GM23338 (cell line): Measurements from ENCODE around the gene C14orf93. TPM values are rescaled to one million over a fixed set of nuclear protein-coding genes. Genes with fewer than 3 reads are reported as not detected.

Source experiments
- ATAC-seq: fragments of 200-7000 bp; cut with Tn5 transposase; 3 replicates; pipeline ENCODE4 v1.9.1; 2020
- DNase-seq: peaks from one replicate; pipeline ENCODE4 v3.0.0-alpha.2; 2015; ENCODE audit warnings: low spot score
- H2AFZ ChIP-seq: fragments of 200-600 bp; sonication (generic); 2 replicates; pipeline ENCODE4 v1.8.0; 2016; ENCODE audit warnings: antibody characterized with exemption, mild to moderate bottlenecking, moderate library complexity
- H3F3A ChIP-seq: fragments of 200-600 bp; sonication (generic); replicated peaks from 2 replicates; pipeline ENCODE4 v1.8.0; 2017; ENCODE audit warnings: antibody characterized with exemption, mixed run types, low read depth
- H3K27ac ChIP-seq: fragments of 200-600 bp; sonication (generic); 2 replicates; pipeline ENCODE4 v1.6.1; 2016; ENCODE audit warnings: low read depth
- H3K27me3 ChIP-seq: fragments of 200-600 bp; sonication (generic); 2 replicates; pipeline ENCODE4 v1.8.0; 2016; ENCODE audit warnings: mild to moderate bottlenecking, mixed run types, moderate library complexity; ENCODE audit not compliant: insufficient read depth
- H3K36me3 ChIP-seq: fragments of 200-600 bp; sonication (generic); 2 replicates; pipeline ENCODE4 v1.8.0; 2016; ENCODE audit warnings: mild to moderate bottlenecking; ENCODE audit not compliant: insufficient read depth
- H3K4me1 ChIP-seq: fragments of 200-600 bp; sonication (generic); 2 replicates; pipeline ENCODE4 v1.8.0; 2016; ENCODE audit warnings: mild to moderate bottlenecking, moderate library complexity; ENCODE audit not compliant: insufficient read depth
- H3K4me2 ChIP-seq: fragments of 200-600 bp; sonication (generic); 2 replicates; pipeline ENCODE4 v1.7.1; 2017; ENCODE audit warnings: mixed run types
- H3K4me3 ChIP-seq: fragments of 200-600 bp; sonication (generic); 2 replicates; pipeline ENCODE4 v1.6.1; 2016; ENCODE audit warnings: mixed run types
- H3K79me2 ChIP-seq: fragments of 200-600 bp; sonication (generic); replicated peaks from 2 replicates; pipeline ENCODE4 v1.8.0; 2017; ENCODE audit warnings: mild to moderate bottlenecking; ENCODE audit not compliant: insufficient read depth
- H3K9me2 ChIP-seq: fragments of 200-600 bp; sonication (generic); 2 replicates; pipeline ENCODE4 v1.8.0; 2017; ENCODE audit not compliant: insufficient read depth
- H4K20me1 ChIP-seq: fragments of 200-600 bp; sonication (generic); replicated peaks from 2 replicates; pipeline ENCODE4 v1.8.0; 2017; ENCODE audit warnings: mild to moderate bottlenecking; ENCODE audit not compliant: insufficient read depth
- H3K27ac Mint-ChIP-seq: 2 replicates; pipeline ENCODE4 v1.8.0; 2020; ENCODE audit warnings: inconsistent platforms, mild to moderate bottlenecking, moderate library complexity, mixed read lengths
- H3K27me3 Mint-ChIP-seq: 3 replicates; pipeline ENCODE4 v1.8.0; 2022; ENCODE audit warnings: low read depth, mild to moderate bottlenecking, moderate library complexity, mixed read lengths, inconsistent platforms; ENCODE audit not compliant: insufficient read depth, poor library complexity
- H3K36me3 Mint-ChIP-seq: 3 replicates; pipeline ENCODE4 v1.8.0; 2021; ENCODE audit warnings: low read depth, mild to moderate bottlenecking, inconsistent platforms, moderate library complexity, mixed read lengths
- H3K4me1 Mint-ChIP-seq: 3 replicates; pipeline ENCODE4 v1.8.0; 2020; ENCODE audit warnings: mild to moderate bottlenecking, inconsistent platforms, mixed read lengths
- H3K4me3 Mint-ChIP-seq: 3 replicates; pipeline ENCODE4 v1.8.0; 2021; ENCODE audit warnings: moderate library complexity, mild to moderate bottlenecking, inconsistent platforms, mixed read lengths
- H3K9me3 Mint-ChIP-seq: 3 replicates; pipeline ENCODE4 v1.8.0; 2020; ENCODE audit warnings: moderate library complexity, mild to moderate bottlenecking, inconsistent platforms, mixed read lengths
- CREB1 ChIP-seq: fragments of 250-450 bp; sonication (Bioruptor Pico); IDR thresholded peaks from 2 replicates; pipeline ENCODE4 v1.5.0; 2020; ENCODE audit warnings: low read depth, mild to moderate bottlenecking, moderate library complexity
- ETS1 ChIP-seq: IDR thresholded peaks from 2 replicates; pipeline ENCODE4 v1.6.1; 2016; ENCODE audit warnings: antibody characterized with exemption
- EZH2 ChIP-seq: fragments of 200-600 bp; sonication (generic); IDR thresholded peaks from one replicate; pipeline ENCODE4 v1.8.0; 2017; ENCODE audit warnings: antibody characterized with exemption, mild to moderate bottlenecking, low read depth; ENCODE audit not compliant: unreplicated experiment
- EZH2phosphoT487 ChIP-seq: fragments of 200-600 bp; sonication (generic); IDR thresholded peaks from one replicate; pipeline ENCODE4 v1.8.1; 2018; ENCODE audit warnings: antibody characterized with exemption; ENCODE audit not compliant: unreplicated experiment
- JUNB ChIP-seq: IDR thresholded peaks from one replicate; pipeline ENCODE4 v1.6.1; 2016; ENCODE audit warnings: antibody characterized with exemption; ENCODE audit not compliant: unreplicated experiment
- NANOG ChIP-seq: IDR thresholded peaks from 2 replicates; pipeline ENCODE4 v1.6.1; 2016; ENCODE audit warnings: antibody characterized with exemption, borderline replicate concordance
- POLR2AphosphoS5 ChIP-seq: IDR thresholded peaks from 2 replicates; pipeline ENCODE4 v1.6.1; 2016; ENCODE audit warnings: antibody characterized with exemption, low read depth
- REST ChIP-seq: IDR thresholded peaks from one replicate; pipeline ENCODE4 v1.6.1; 2018; ENCODE audit warnings: antibody characterized with exemption; ENCODE audit not compliant: unreplicated experiment
- STAT1 ChIP-seq: IDR thresholded peaks from one replicate; pipeline ENCODE4 v1.6.1; 2016; ENCODE audit warnings: antibody characterized with exemption; ENCODE audit not compliant: unreplicated experiment
- ZNF114 ChIP-seq: fragments of 250-450 bp; sonication (Bioruptor Pico); IDR thresholded peaks from 2 replicates; pipeline ENCODE4 v1.5.0; 2020; ENCODE audit warnings: mild to moderate bottlenecking, moderate library complexity
- ZNF331 ChIP-seq: fragments of 250-450 bp; sonication (Bioruptor Pico); IDR thresholded peaks from 2 replicates; pipeline ENCODE4 v1.5.0; 2020; ENCODE audit warnings: low read depth, mild to moderate bottlenecking, moderate library complexity
- ZNF462 ChIP-seq: fragments of 250-450 bp; sonication (Bioruptor Pico); IDR thresholded peaks from 2 replicates; pipeline ENCODE4 v1.5.0; 2020; ENCODE audit warnings: mild to moderate bottlenecking, moderate library complexity
- polyA plus RNA-seq: library from polyadenylated mRNA; unstranded; fragments of >200 nt; fragmentation: Nextera tagmentation; extraction: Ambion mirVana; gene quantifications from 2 replicates; pipeline ENCODE4 v1.2.1, GENCODE V29; 2016
- total RNA-seq: library from RNA; depleted of rRNA; stranded (reverse); fragments of >200 nt; shearing (Covaris generic); gene quantifications from 2 replicates; pipeline ENCODE4 v1.2.3, GENCODE V29; 2014
- TF ChIP-seq, protein P1 (sequence below), 2 experiments: fragments of 200-600 bp in 1 of 2; sonication (generic) in 1 of 2; conservative IDR thresholded peaks; 2 replicates each; pipeline versions ENCODE4 v1.5.1 to v1.6.1; 2016 to 2017; ENCODE audit warnings: antibody characterized with exemption in 2 of 2, low read depth in 2 of 2, mild to moderate bottlenecking in 2 of 2, moderate library complexity in 1 of 2

Gene C14orf93
- total and polyA plus RNA-seq, 2 experiments from 2014 or later = 3.5 to 11.7 TPM

GRCh38 chr14:23018107-23018506, 8.2 kb upstream of the C14orf93 start:
- Histone ChIP-seq H3K4me1 (peaks cover 8% of the 10 kb centered on the region; the same call in 1 of the 2 replicates), H3K4me2 (no peak overlapping the region), H3K9me2 (no peaks in the 10 kb centered on the region), H3K36me3 (no peaks in the 10 kb centered on the region), H4K20me1 (0 out of 2 replicates have a peak, but pooled peaks cover 5% of the 10 kb centered on the region), H3K79me2 (no peaks in the 10 kb centered on the region), H3K27ac (no peak overlapping the region), H3K27me3 (no peaks in the 10 kb centered on the region), H3F3A (0 out of 2 replicates have a peak, but pooled peaks cover 3% of the 10 kb centered on the region), H2AFZ (no peak overlapping the region), H3K4me3 (no peak overlapping the region)
- Mint-ChIP-seq H3K4me3 (no peak overlapping the region), H3K4me1 (peaks cover 7% of the 10 kb centered on the region; the same call in 2 of the 3 replicates), H3K36me3 (no peaks in the 10 kb centered on the region; the same call in 2 of the 3 replicates), H3K27me3 (peaks cover 5% of the 10 kb centered on the region), H3K27ac (no peak overlapping the region), H3K9me3 (no peaks in the 10 kb centered on the region)
- ATAC-seq = peak; percentile 36
- no peak for DNase-seq
- TF ChIP-seq ETS1 (no peak), POLR2AphosphoS5 (no peak), CREB1 (no peak), REST (no peak), EZH2phosphoT487 (no peak), ZNF331 (CRISPR knock-in tag) (no peak), STAT1 (no peak), ZNF462 (CRISPR knock-in tag) (no peak), ZNF114 (no peak), EZH2 (no peak), JUNB (no peak), NANOG (no peak)
- TF ChIP-seq, protein P1, sequence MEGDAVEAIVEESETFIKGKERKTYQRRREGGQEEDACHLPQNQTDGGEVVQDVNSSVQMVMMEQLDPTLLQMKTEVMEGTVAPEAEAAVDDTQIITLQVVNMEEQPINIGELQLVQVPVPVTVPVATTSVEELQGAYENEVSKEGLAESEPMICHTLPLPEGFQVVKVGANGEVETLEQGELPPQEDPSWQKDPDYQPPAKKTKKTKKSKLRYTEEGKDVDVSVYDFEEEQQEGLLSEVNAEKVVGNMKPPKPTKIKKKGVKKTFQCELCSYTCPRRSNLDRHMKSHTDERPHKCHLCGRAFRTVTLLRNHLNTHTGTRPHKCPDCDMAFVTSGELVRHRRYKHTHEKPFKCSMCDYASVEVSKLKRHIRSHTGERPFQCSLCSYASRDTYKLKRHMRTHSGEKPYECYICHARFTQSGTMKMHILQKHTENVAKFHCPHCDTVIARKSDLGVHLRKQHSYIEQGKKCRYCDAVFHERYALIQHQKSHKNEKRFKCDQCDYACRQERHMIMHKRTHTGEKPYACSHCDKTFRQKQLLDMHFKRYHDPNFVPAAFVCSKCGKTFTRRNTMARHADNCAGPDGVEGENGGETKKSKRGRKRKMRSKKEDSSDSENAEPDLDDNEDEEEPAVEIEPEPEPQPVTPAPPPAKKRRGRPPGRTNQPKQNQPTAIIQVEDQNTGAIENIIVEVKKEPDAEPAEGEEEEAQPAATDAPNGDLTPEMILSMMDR (conservative IDR thresholded peaks at IDR 0.05; ENCODE audit: low read depth in 2 of 2) = no peak
